Anterior cingulate cortex (tissue), 58 donors: ENCODE data around the gene LRP10.

Experiments used
- DNase-seq, 58 donors: peaks; one replicate each; lab custom pipeline; 2025; lab: John Stamatoyannopoulos, UW

Gene LRP10

GRCh38 chr14:22884076-22884737 lies 12.7 kb downstream of the LRP10 start:
- DNase-seq, result no peak

DNA sequence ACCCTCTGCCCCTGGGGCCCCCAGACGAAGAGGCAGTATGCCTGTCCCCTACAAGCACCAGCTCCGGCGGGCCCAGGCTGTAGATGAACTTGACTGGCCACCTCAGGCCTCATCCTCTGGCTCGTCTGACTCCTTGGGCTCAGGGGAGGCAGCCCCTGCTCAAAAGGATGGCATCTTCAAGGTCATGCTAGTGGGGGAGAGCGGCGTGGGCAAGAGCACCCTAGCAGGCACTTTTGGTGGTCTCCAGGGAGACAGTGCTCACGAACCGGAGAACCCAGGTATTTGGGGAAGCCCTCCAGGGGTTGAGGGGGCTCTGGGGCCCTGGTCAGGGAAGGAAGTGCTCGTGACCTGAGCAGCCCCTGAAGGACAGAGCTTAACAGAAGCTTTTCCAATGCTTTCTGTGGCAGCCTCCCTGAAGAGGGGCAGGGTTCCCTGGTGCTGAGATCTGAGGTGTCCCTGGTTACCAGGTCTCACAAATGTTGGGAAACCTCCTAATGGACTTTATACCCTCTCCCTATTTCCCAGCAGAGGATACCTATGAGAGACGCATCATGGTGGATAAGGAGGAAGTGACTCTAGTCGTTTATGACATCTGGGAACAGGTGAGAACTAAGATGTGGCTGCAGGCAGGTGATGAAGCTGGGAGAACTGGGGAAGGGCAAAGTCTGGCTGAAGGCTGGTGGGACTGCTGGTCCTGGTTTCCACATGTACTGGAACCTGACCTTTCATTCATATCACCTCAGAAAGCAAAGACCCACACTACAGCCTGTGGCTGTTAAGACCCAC lies 13.4 kb downstream of the LRP10 start:
- no peak for DNase-seq

- no peak for DNase-seq
These were observed 14.4 kb downstream of the LRP10 start for GRCh38 chr14:22885975-22886374.

DNA sequence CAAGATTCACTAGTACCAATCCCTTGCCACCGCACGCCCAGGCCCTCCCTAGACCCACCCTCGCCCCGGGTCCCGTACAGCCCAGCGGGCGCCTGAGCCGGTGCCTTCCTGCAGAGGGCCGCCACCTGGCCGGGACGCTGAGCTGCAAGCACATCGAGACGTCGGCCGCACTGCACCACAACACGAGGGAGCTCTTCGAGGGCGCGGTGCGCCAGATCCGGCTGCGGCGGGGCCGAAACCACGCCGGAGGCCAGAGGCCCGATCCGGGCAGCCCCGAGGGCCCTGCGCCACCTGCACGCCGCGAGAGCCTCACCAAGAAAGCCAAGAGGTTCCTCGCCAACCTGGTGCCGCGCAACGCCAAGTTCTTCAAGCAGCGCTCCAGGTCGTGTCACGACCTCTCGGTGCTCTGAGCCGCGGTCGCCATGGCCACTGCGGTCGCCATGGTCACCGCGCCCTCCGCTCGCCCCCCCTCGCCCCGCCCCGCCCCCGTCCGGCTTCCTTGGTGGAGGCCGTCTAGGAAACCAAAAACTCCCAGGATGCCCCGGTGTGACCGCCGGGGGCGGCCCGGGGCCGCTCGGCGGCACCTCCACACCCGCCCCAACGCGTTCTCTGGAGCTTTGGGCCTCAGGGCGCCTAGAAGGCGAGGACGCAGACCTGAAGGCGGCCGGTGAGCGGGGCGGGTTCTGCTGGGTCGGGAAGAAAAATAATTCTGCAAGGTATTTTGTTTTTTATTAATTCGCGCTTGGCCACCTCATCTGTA lies 15.1 kb downstream of the LRP10 start:
- DNase-seq, result peak in 15 of 58 donors; percentile 3 to 61 (median 14)

DNA sequence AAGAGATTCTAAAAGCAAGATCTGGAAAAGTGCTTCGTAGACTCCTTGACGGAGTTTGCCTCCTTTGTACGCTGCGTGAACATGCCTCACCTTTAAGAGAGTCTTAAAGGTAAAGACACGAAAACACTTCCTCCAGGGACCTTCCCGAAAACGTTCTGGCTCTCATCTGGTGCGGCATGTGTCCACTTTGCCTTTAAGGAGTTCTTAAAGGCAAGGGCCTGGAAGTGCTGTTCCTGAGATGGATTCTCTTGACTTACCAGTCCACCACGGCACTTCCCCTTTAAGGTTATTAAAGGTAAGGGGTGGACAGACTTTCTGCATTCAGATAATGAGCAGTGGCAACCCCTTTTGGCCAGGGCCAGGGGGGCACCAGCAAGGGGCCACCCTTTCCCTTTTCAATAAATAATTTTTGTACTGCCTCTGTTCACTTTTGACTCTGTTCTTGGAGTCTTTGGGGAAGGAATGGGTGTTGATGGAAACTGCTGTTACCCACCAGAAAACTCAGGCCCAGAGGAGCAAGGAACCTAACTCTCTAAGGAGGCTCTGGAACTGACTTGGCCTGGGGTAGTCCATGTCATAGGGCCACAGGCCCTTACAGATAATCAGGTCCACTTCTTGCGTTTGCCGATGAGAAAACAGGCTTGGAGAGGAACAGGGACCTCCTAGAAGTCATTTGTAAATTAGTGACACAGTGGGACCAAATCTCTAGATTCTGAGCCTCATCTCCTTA lies 15.9 kb downstream of the LRP10 start:
- no peak for DNase-seq

- DNase-seq, result peak in 1 of 58 donors; percentile 61
These were observed 16.4 kb downstream of the LRP10 start for GRCh38 chr14:22887990-22888378.

GRCh38 chr14:22888662-22889061 lies 17.1 kb downstream of the LRP10 start:
- DNase-seq, result no peak

DNA sequence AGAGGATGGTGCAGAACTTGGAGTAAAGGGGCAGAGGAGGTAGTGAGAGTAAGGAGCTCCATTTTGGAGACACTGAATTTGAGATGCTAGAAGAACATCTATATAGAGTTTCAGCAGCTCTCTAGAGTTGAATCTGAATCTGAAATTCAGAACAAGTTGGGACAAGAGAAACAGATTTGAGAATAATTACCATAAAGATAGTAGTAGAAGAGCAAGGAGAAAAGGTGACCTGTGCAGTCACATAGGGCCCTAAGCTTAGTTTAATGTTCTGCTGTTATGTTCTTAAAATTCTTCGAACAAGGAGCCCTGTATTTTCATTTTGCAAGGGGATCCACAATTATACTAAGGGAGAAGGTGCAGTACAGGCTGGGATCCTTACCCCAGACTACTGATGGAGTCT lies 18.9 kb downstream of the LRP10 start:
- DNase-seq, result no peak

DNA sequence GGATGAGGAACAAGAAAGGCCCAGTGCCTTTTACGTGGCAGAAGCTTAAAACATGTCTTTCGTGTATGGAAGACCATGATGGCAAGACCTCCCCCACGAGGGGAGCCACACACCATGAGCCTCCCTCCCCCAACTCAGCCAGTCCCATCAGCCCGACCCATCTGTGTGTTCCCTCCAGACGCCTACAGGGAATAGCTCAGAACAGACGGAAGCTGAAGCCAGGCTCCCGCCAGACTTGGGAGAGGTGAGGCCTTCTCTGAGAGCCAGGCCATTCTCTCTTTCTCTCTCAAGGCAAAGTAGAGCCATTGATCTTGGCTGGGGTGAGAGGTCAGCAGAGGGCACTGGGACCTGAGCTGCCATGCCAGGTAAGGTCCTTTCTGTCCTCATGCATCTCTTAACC lies 20.9 kb downstream of the LRP10 start:
- DNase-seq, result no peak

DNA sequence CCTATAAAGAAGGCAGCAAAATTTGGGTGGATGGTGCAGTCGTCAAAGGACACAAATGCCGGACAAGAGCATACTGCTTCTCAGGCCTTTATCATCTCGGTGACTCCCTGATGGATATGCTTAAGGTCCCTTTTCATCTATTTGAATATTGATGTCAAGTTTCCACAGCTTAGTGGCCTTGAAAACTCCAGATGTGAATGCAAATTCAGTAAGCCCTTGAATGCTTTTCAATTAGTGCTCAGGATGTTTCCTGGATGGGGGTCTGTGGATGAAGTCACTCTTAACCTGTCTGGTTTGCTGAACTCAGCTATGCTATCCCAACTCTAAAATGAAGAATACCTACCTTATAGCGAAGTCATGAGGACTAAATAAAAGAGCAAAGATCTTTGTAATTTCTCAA lies 22.2 kb downstream of the LRP10 start:
- no peak for DNase-seq

DNA sequence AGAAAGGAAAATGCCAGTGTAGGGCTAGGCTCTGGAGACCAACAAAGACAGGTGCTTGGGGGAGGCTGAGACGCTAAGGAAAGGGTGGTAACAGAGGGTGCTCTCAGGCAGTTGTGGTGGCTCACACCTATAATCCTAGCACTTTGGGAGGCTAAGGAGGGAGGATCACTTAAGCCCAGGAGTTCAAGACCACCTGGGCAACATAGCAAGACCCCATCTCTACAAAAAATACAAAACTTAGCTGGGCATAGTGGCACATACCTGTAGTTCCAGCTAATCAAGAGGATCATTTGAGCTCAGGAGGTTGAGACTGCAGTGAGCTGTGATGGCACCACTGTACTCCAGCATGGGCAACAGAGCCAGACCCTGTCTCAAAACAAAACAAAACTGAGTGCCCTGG lies 23.9 kb downstream of the LRP10 start:
- no peak for DNase-seq

GRCh38 chr14:22896356-22896755 lies 24.8 kb downstream of the LRP10 start:
- DNase-seq, result peak in 1 of 58 donors; percentile 2

DNA sequence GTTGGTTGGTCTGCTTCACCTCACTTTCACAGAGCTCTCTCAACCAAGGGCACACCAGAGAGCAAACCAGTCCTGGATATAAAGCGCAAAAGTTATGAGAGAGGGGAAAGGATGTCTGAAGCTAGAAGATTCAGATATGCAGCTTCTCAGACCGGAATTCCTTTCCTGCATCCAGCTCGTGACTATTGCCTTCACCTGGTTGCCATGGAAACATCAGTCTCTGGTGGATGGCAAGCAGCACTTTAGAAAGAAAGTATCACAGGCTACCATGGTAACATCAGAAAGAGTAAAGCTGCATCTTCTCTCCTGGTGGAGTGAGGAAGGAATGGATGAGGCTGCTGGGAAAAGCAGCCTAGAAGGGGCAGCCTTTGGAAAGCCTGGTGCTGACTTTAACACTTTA lies 25.2 kb downstream of the LRP10 start:
- no peak for DNase-seq

GRCh38 chr14:22897357-22897756 lies 25.8 kb downstream of the LRP10 start:
- DNase-seq, result no peak

GRCh38 chr14:22898302-22899090 lies 27.0 kb downstream of the LRP10 start:
- DNase-seq, result peak in 1 of 58 donors; percentile 3

DNA sequence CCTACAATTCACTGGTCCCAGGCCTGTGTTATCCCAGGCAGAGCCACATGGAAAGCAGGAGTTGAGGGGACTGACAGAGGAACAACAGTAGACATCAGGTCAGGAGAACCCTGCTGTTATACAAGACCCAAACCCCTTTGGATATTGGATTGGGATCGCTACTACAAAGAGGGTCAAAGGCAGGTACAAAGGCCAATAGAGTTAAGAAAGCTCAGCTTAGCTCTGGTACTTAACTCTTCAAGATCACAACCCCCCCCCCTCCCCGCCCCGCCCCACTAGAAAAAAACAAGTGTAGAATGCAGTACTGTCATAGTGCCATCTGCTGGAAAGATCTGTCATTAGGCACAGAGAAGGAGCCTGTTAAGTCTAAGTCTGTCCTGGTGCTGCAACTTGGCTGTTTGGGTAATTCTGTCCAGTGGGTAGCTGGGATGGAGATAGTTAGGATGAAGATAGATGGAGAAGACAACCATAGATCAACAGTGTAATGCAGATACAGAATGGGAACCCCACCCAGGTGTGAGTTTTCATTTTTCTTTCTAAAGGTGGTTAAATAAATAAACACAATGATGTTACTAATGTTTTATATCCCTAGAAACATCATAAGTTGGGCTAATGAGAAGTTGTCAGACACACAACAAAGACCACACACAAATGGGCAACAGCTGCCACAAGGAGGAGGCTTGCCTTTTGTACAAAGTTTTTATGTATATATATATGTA lies 28.7 kb downstream of the LRP10 start:
- peak in 16 of 58 donors; percentile 6 to 35 (median 16) for DNase-seq

DNA sequence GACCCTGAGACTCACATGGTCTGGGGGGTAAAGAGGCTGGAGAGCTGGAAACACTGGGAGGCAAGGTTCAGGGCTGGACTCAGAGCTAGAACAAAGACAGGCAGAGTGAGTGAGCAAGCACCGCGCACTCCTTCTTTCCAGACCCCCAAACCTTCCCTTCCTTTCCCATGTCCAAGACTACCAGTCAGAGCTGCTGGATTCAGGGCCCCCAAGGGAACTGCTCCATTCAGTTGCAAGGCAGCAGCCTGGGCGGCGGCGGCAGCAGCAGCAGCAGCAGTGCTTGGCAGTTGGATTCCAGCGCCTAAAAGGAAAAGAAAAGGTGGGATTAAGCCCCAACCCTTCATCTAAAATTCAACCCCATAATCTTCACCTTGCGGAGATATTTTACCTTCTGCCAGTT lies 30.3 kb downstream of the LRP10 start:
- no peak for DNase-seq

DNA sequence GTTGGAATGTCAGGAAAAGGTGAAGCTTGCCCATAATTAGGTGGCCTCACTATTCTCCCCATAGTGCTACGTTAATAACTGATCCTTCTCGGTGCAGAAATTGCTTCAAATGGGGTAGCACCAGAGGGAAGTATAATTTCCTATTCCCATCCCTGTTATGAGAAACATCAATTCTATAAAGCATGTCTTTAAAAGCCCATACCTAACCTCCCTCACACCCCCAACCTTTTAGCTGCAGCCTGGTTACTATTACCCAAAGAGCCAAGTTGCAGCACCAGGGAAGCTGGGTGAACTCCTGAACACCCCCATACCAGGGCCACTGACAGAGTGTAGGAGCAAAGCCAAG lies 32.2 kb downstream of the LRP10 start:
- DNase-seq, result no peak

DNA sequence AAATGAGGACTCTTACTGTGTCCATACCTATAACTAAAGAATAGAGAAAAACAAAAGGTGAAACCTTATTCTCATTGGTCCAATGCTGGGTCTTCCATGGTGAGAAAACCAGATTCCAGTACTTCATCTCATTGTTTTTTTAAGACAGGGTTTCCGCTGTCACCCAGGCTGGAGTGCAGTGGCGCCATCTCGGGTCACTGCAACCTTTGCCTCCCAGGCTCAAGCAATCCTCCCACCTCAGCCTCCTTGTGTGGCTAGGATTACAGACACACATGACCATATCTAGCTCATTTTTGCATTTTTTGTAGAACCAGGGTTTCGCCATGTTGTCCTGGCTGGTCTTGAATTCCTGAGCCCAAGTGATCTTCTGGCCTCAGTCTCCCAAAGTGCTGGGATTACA lies 34.1 kb downstream of the LRP10 start:
- DNase-seq, result no peak
